ENCODE results near the gene DEFB112. TPM values are rescaled to one million over a fixed set of nuclear protein-coding genes. Genes with fewer than 3 reads are reported as not detected.

Gene DEFB112
- total RNA-seq, 1 experiment from 2014 or later: not detected

GRCh38 chr6:50021894-50022293, 27.8 kb downstream of the DEFB112 start, which contains the start of gene DEFB110:
TSS of gene DEFB110 (minus strand) at chr6:50021994. CDS start at chr6:50021935, 59 bp downstream.
- POLR2A ChIA-PET: no interaction called here
- Histone ChIP-seq H3K4me3 (ENCODE audit: low read depth in 2 of 2, low read length in 2 of 2) (no peak within 1 kb of the TSS), H3K27me3 (ENCODE audit: control insufficient read depth, insufficient read depth, low read length) (no peaks in the 10 kb centered on the region), H3K4me1 (ENCODE audit: control insufficient read depth, insufficient read depth, low read length) (no peaks in the 10 kb centered on the region), H3K36me3 (ENCODE audit: control insufficient read depth, insufficient read depth, low read length) (no peaks in the 10 kb centered on the region), H3K27ac (ENCODE audit: low read length) (no peak within 1 kb of the TSS), H3K9me3 (ENCODE audit: control insufficient read depth, insufficient read depth, low read depth, low read length) (no peaks in the 10 kb centered on the region)
- intact Hi-C loops (cut with micrococcal nuclease; ENCODE audit: unreplicated experiment) (no loop called here), in situ Hi-C loops (cut with HindIII; ENCODE audit: low pct_unique_long_range_greater_than_20kb, low sequenced_read_pairs) (no loop called here)
- no peak for ATAC-seq
- TF ChIP-seq SIN3A (IDR thresholded peaks at IDR 0.05; ENCODE audit: borderline replicate concordance, insufficient read depth, low read depth, low read length) (no peak), TCF7L2 (IDR thresholded peaks at IDR 0.05; ENCODE audit: low read depth, low read length) (no peak), POLR2AphosphoS5 (IDR thresholded peaks at IDR 0.05; ENCODE audit: low read depth, low read length) (no peak)
- TF ChIP-seq, protein P1, sequence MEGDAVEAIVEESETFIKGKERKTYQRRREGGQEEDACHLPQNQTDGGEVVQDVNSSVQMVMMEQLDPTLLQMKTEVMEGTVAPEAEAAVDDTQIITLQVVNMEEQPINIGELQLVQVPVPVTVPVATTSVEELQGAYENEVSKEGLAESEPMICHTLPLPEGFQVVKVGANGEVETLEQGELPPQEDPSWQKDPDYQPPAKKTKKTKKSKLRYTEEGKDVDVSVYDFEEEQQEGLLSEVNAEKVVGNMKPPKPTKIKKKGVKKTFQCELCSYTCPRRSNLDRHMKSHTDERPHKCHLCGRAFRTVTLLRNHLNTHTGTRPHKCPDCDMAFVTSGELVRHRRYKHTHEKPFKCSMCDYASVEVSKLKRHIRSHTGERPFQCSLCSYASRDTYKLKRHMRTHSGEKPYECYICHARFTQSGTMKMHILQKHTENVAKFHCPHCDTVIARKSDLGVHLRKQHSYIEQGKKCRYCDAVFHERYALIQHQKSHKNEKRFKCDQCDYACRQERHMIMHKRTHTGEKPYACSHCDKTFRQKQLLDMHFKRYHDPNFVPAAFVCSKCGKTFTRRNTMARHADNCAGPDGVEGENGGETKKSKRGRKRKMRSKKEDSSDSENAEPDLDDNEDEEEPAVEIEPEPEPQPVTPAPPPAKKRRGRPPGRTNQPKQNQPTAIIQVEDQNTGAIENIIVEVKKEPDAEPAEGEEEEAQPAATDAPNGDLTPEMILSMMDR (IDR thresholded peaks at IDR 0.05): no peak
- TF ChIP-seq, protein P2, sequence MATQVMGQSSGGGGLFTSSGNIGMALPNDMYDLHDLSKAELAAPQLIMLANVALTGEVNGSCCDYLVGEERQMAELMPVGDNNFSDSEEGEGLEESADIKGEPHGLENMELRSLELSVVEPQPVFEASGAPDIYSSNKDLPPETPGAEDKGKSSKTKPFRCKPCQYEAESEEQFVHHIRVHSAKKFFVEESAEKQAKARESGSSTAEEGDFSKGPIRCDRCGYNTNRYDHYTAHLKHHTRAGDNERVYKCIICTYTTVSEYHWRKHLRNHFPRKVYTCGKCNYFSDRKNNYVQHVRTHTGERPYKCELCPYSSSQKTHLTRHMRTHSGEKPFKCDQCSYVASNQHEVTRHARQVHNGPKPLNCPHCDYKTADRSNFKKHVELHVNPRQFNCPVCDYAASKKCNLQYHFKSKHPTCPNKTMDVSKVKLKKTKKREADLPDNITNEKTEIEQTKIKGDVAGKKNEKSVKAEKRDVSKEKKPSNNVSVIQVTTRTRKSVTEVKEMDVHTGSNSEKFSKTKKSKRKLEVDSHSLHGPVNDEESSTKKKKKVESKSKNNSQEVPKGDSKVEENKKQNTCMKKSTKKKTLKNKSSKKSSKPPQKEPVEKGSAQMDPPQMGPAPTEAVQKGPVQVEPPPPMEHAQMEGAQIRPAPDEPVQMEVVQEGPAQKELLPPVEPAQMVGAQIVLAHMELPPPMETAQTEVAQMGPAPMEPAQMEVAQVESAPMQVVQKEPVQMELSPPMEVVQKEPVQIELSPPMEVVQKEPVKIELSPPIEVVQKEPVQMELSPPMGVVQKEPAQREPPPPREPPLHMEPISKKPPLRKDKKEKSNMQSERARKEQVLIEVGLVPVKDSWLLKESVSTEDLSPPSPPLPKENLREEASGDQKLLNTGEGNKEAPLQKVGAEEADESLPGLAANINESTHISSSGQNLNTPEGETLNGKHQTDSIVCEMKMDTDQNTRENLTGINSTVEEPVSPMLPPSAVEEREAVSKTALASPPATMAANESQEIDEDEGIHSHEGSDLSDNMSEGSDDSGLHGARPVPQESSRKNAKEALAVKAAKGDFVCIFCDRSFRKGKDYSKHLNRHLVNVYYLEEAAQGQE (IDR thresholded peaks at IDR 0.05; ENCODE audit: insufficient read depth in 1 of 2, low read depth in 2 of 2, low read length in 1 of 2): no peak
- no TSS peak for BruUV-seq (replicated peaks)
- no peak for DNase-seq (ENCODE audit: low read depth, low spot score)
- CTCF ChIA-PET: no interaction called here

GRCh38 chr6:50007819-50008218, 41.9 kb downstream of the DEFB112 start:
- ChIA-PET CTCF (no interaction called here), POLR2A (no interaction called here)
- BruUV-seq (replicated peaks): no TSS peak
- ATAC-seq (no peak), DNase-seq (ENCODE audit: low read depth, low spot score) (peak; percentile 27)
- Histone ChIP-seq H3K4me3 (ENCODE audit: low read depth in 2 of 2, low read length in 2 of 2) (no peak overlapping the region), H3K27ac (ENCODE audit: low read length) (no peak overlapping the region), H3K27me3 (ENCODE audit: control insufficient read depth, insufficient read depth, low read length) (no peaks in the 10 kb centered on the region), H3K36me3 (ENCODE audit: control insufficient read depth, insufficient read depth, low read length) (no peaks in the 10 kb centered on the region), H3K4me1 (ENCODE audit: control insufficient read depth, insufficient read depth, low read length) (no peaks in the 10 kb centered on the region; the same call in 1 of the 2 replicates), H3K9me3 (ENCODE audit: control insufficient read depth, insufficient read depth, low read depth, low read length) (no peaks in the 10 kb centered on the region)
- TF ChIP-seq POLR2AphosphoS5 (IDR thresholded peaks at IDR 0.05; ENCODE audit: low read depth, low read length) (no peak), SIN3A (IDR thresholded peaks at IDR 0.05; ENCODE audit: borderline replicate concordance, insufficient read depth, low read depth, low read length) (no peak), TCF7L2 (IDR thresholded peaks at IDR 0.05; ENCODE audit: low read depth, low read length) (no peak)
- TF ChIP-seq, protein P2 (IDR thresholded peaks at IDR 0.05; ENCODE audit: insufficient read depth in 1 of 2, low read depth in 2 of 2, low read length in 1 of 2): no peak
- TF ChIP-seq, protein P1 (IDR thresholded peaks at IDR 0.05): no peak
- in situ Hi-C loops (cut with HindIII; ENCODE audit: low pct_unique_long_range_greater_than_20kb, low sequenced_read_pairs): no loop called here
- intact Hi-C loops (cut with micrococcal nuclease; ENCODE audit: unreplicated experiment): no loop called here
